HL-60/S4 treated with retinoic acid at 250 ng/mL for 4 days and 3 days (cell line): ENCODE measurements around the gene PILRA.
"Not testable (repeated sequence)": the region's sequence is repeated elsewhere in the genome, so short reads cannot be mapped to it uniquely, and the experiment has no call there.

Source experiments
- in situ Hi-C: fragments of 300-500 bp; cut with MboI; formaldehyde crosslinking; loops from 2 replicates; pipeline ENCODE4 v1.7.0; 2022; ENCODE audit warnings: low sequenced_read_pairs

PILRA gene

GRCh38 chr7:100432621-100433275 lies 59.5 kb downstream of the PILRA start:
- in situ Hi-C loops: no loop called here

- in situ Hi-C loops: no loop called here
Observed at GRCh38 chr7:100433276-100433591, 59.9 kb downstream of the PILRA start.

GRCh38 chr7:100433592-100434296 lies 60.5 kb downstream of the PILRA start:
- in situ Hi-C loops: no loop called here

- in situ Hi-C loops: no loop called here
Observed at GRCh38 chr7:100434297-100435144, 61.2 kb downstream of the PILRA start.

GRCh38 chr7:100435401-100436304 lies 62.4 kb downstream of the PILRA start:
- in situ Hi-C loops: no loop called here

- in situ Hi-C loops: no loop called here
Observed at GRCh38 chr7:100437150-100438100, 64.1 kb downstream of the PILRA start.

- in situ Hi-C loops: no loop called here
Observed at GRCh38 chr7:100438172-100438571, 64.9 kb downstream of the PILRA start.

- in situ Hi-C loops: not testable (repeated sequence)
Observed at GRCh38 chr7:100438731-100439130, 65.4 kb downstream of the PILRA start.

- in situ Hi-C loops: not testable (repeated sequence)
Observed at GRCh38 chr7:100439244-100439643, 66.0 kb downstream of the PILRA start.

GRCh38 chr7:100441641-100442535 lies 68.6 kb downstream of the PILRA start:
- in situ Hi-C loops: no loop called here

GRCh38 chr7:100443096-100443840 lies 70.0 kb downstream of the PILRA start:
- in situ Hi-C loops: no loop called here

- in situ Hi-C loops: no loop called here
Observed at GRCh38 chr7:100444311-100445278, 71.3 kb downstream of the PILRA start.

- in situ Hi-C loops: no loop called here
Observed at GRCh38 chr7:100446040-100446439, 72.8 kb downstream of the PILRA start.

GRCh38 chr7:100447363-100447762 lies 74.1 kb downstream of the PILRA start:
- in situ Hi-C loops: not testable (repeated sequence)

- in situ Hi-C loops: no loop called here
Observed at GRCh38 chr7:100449190-100449795, 76.0 kb downstream of the PILRA start.
